OCI-LY3 (cell line): ENCODE measurements around the gene CSPG4.

Experiments used
- H2AFZ ChIP-seq: fragments of 200-600, 300-600 bp; shearing (Covaris generic); 2 replicates; pipeline ENCODE4 v1.6.0; 2014; ENCODE audit warnings: antibody characterized with exemption, low read depth, low read length
- H3K27ac ChIP-seq: fragments of 200-600, 300-600 bp; sonication (generic); 2 replicates; pipeline ENCODE4 v1.5.1; 2014; ENCODE audit warnings: mild to moderate bottlenecking, low read length, moderate library complexity, mixed read lengths
- H3K27me3 ChIP-seq: fragments of 200-600, 300-600 bp; sonication (generic); 2 replicates; pipeline ENCODE4 v1.6.1; 2014; ENCODE audit warnings: low read depth, low read length, mixed read lengths
- H3K36me3 ChIP-seq: fragments of 200-600, 300-600 bp; sonication (generic); replicated peaks from 2 replicates; pipeline ENCODE3; 2014; ENCODE audit warnings: low read depth, low read length, mixed read lengths
- H3K4me1 ChIP-seq: fragments of 300-600, 200-600 bp; sonication (generic); 2 replicates; pipeline ENCODE4 v1.6.1; 2014; ENCODE audit warnings: low read length, mixed read lengths
- H3K4me2 ChIP-seq: fragments of 200-600, 300-600 bp; sonication (generic); 2 replicates; pipeline ENCODE4 v1.6.1; 2014; ENCODE audit warnings: low read length, mixed read lengths
- H3K4me3 ChIP-seq: fragments of 300-600, 200-600 bp; sonication (generic); 2 replicates; pipeline ENCODE4 v1.5.1; 2014; ENCODE audit warnings: antibody characterized with exemption, mild to moderate bottlenecking, low read length, moderate library complexity
- H3K79me2 ChIP-seq: fragments of 300-600, 200-600 bp; shearing (Covaris generic); 2 replicates; pipeline ENCODE4 v1.6.1; 2014; ENCODE audit warnings: mild to moderate bottlenecking, low read length, mixed read lengths
- H3K9ac ChIP-seq: fragments of 300-600, 200-600 bp; shearing (Covaris generic); 2 replicates; pipeline ENCODE4 v1.6.0; 2014; ENCODE audit warnings: mild to moderate bottlenecking, low read length, moderate library complexity
- H3K9me3 ChIP-seq: fragments of 200-600, 300-600 bp; shearing (Covaris generic); 2 replicates; pipeline ENCODE4 v1.6.1; 2014; ENCODE audit warnings: low read length, mixed read lengths; ENCODE audit not compliant: insufficient read depth
- H4K20me1 ChIP-seq: fragments of 200-600, 300-600 bp; sonication (generic); 2 replicates; pipeline ENCODE4 v1.6.1; 2016; ENCODE audit warnings: low read length, mixed read lengths; ENCODE audit not compliant: insufficient read depth
- CTCF ChIP-seq: fragments of 200-600, 300-600 bp; sonication (generic); IDR thresholded peaks from 2 replicates; pipeline ENCODE4 v1.5.1; 2014; ENCODE audit warnings: antibody characterized with exemption, low read length, low read depth
- EZH2phosphoT487 ChIP-seq: fragments of 200-600 bp; shearing (Covaris generic); IDR thresholded peaks from 2 replicates; pipeline ENCODE4 v1.6.1; 2018; ENCODE audit warnings: antibody characterized with exemption, mixed run types, low read depth

CSPG4 gene

DNA sequence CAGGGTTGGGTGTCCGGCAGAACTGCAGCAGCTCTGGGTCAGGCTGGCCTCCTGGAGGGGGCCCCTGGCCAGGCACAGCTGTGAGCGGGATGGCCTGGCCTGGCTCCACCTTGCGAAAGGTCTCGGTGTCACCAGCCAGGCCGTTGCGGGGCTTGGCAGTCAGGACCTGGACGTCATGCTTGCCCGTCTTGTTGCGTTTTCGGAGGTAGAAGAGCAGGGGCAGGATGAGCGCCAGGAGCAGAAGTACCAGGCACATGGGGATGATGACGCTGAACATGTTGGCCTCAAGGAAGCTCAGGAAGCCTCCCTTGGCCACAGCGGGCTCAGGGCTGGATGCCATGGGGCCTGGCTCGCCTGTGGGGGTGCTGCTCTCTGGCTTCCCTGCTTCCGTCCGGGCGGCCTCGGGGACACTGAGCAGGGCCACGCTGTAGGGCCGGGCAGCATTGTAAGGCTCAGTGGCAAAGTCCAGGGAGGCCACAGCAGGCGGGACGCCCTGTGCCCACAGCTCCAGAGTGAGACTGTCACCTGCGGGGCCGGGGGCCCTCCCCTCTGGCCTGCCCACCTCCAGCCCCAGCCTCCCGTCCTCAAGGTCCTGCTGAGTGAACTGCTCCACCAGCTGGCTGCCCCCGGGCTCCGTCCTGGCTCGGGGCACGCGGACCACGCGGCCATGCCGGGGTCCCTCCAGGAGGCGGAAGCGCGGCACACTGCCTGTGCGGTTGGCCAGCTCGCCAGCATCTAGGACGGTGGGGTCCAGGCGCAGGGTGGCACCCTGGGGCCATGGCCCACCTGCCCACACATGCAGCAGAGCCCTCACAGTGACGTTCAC lies 36.9 kb downstream of the CSPG4 start:
- no peak overlapping the region for H3K4me3 ChIP-seq
- H3K27me3 ChIP-seq: peaks cover 4% of the 10 kb centered on the region; the same call in 1 of the 2 replicates
- no peak overlapping the region for H3K4me2 ChIP-seq
- H3K79me2 ChIP-seq: no peaks in the 10 kb centered on the region
- no peaks in the 10 kb centered on the region for H3K9me3 ChIP-seq
- H2AFZ ChIP-seq: no peak overlapping the region
- H3K9ac ChIP-seq: no peak overlapping the region
- TF ChIP-seq EZH2phosphoT487: no peak
- no peak for TF ChIP-seq CTCF
- H3K4me1 ChIP-seq: no peaks in the 10 kb centered on the region
- no peaks in the 10 kb centered on the region for H4K20me1 ChIP-seq
- no peaks in the 10 kb centered on the region for H3K36me3 ChIP-seq
- H3K27ac ChIP-seq: no peak overlapping the region

DNA sequence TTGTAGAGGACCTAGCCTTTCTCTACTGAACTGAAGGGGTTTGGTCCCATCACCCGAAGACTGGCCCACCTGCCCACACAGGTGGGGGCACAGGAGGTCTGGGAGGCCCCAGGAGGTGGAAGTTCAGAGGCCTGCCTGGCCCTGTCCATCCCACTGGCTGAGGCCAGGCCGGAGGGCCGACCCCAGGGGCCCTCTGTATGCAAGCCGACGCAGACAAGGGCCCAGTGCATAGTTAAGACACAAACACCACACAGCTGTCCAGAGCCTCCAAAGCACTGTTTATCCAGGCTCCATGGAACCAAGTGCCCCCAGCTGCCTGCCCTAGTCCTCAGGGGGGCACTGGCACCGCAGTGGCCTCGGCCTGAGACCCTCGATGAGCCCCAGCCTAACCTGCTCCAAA lies 38.3 kb downstream of the CSPG4 start:
- Histone ChIP-seq H3K4me2 (no peak overlapping the region), H3K36me3 (no peaks in the 10 kb centered on the region), H3K79me2 (no peaks in the 10 kb centered on the region), H3K9me3 (no peaks in the 10 kb centered on the region), H3K27me3 (peaks cover 4% of the 10 kb centered on the region; the same call in 1 of the 2 replicates), H4K20me1 (no peaks in the 10 kb centered on the region), H3K9ac (no peak overlapping the region), H3K4me1 (no peaks in the 10 kb centered on the region), H2AFZ (no peak overlapping the region), H3K27ac (no peak overlapping the region), H3K4me3 (no peak overlapping the region)
- no peak for TF ChIP-seq CTCF
- TF ChIP-seq EZH2phosphoT487: no peak

- H3K4me2 ChIP-seq: no peak overlapping the region
- TF ChIP-seq EZH2phosphoT487: no peak
- no peak for TF ChIP-seq CTCF
- no peaks in the 10 kb centered on the region for H3K36me3 ChIP-seq
- H3K79me2 ChIP-seq: no peaks in the 10 kb centered on the region
- H3K9ac ChIP-seq: no peak overlapping the region
- no peak overlapping the region for H3K27ac ChIP-seq
- no peaks in the 10 kb centered on the region for H3K4me1 ChIP-seq
- H3K9me3 ChIP-seq: no peaks in the 10 kb centered on the region
- H4K20me1 ChIP-seq: no peaks in the 10 kb centered on the region
- H3K4me3 ChIP-seq: no peak overlapping the region
- H2AFZ ChIP-seq: no peak overlapping the region
- H3K27me3 ChIP-seq: no peaks in the 10 kb centered on the region; the same call in 1 of the 2 replicates
Measured at GRCh38 chr15:75673426-75674235, 39.0 kb downstream of the CSPG4 start.

GRCh38 chr15:75672646-75673425 lies 39.8 kb downstream of the CSPG4 start:
- Histone ChIP-seq H3K4me1 (no peaks in the 10 kb centered on the region), H4K20me1 (no peaks in the 10 kb centered on the region), H2AFZ (no peak overlapping the region), H3K27me3 (no peaks in the 10 kb centered on the region), H3K9me3 (no peaks in the 10 kb centered on the region), H3K4me2 (no peak overlapping the region), H3K9ac (no peak overlapping the region), H3K4me3 (no peak overlapping the region), H3K36me3 (no peaks in the 10 kb centered on the region), H3K27ac (no peak overlapping the region), H3K79me2 (no peaks in the 10 kb centered on the region)
- TF ChIP-seq CTCF (no peak), EZH2phosphoT487 (no peak)
